HL-60 (cell line): ENCODE data around the gene ABHD13.

ENCODE experiments used
- POLR2AphosphoS5 ChIP-seq: IDR thresholded peaks from 2 replicates; pipeline ENCODE4 v1.6.1; 2012; ENCODE audit warnings: low read depth
- TF ChIP-seq, protein P1 (sequence below): IDR thresholded peaks from one replicate; pipeline ENCODE4 v1.5.1; 2011; ENCODE audit warnings: low read length, control low read depth, inconsistent platforms; ENCODE audit not compliant: insufficient read depth

DNA sequence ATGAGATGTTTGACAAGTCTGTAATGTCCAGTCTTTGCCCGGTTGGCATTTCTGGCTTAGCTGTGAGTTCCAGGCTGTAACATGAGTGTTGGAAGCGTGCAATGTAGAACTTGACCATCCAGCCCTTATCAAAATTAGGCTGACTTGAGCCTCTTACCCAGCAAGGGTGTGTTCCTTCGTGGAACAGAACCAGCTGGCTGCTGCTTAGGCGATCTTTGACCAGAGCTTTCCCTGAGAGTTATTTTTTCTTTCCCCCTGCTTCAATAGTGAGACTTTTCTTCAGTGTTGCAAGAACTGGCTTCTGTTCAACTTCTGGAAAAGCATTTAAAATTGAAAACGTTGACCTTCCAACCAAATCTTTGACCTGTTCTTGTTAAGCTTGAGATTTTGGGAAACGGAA is 57.9 kb downstream of the ABHD13 start:
- TF ChIP-seq, protein P1, sequence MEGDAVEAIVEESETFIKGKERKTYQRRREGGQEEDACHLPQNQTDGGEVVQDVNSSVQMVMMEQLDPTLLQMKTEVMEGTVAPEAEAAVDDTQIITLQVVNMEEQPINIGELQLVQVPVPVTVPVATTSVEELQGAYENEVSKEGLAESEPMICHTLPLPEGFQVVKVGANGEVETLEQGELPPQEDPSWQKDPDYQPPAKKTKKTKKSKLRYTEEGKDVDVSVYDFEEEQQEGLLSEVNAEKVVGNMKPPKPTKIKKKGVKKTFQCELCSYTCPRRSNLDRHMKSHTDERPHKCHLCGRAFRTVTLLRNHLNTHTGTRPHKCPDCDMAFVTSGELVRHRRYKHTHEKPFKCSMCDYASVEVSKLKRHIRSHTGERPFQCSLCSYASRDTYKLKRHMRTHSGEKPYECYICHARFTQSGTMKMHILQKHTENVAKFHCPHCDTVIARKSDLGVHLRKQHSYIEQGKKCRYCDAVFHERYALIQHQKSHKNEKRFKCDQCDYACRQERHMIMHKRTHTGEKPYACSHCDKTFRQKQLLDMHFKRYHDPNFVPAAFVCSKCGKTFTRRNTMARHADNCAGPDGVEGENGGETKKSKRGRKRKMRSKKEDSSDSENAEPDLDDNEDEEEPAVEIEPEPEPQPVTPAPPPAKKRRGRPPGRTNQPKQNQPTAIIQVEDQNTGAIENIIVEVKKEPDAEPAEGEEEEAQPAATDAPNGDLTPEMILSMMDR, result no peak
- no peak for TF ChIP-seq POLR2AphosphoS5
